Breast epithelium (tissue), 4 donors: ENCODE results near the gene CNN2. TPM values are rescaled to one million over a fixed set of nuclear protein-coding genes. Genes with fewer than 3 reads are reported as not detected.

Experiments used
- DNase-seq, 2 donors: peaks; one replicate each; pipeline ENCODE4 v3.0.0-alpha.2; 2019; ENCODE audit warnings: low spot score in 2 of 2
- H3K27ac ChIP-seq, 2 donors: fragments of 200-600 bp; sonication (generic) in 1 of 2; one replicate each; pipeline ENCODE4 v1.5.1; 2016 to 2019; ENCODE audit warnings: mild to moderate bottlenecking in 1 of 2
- H3K27me3 ChIP-seq, 2 donors: fragments of 200-600 bp; sonication (generic) in 1 of 2; one replicate each; pipeline versions ENCODE4 v1.5.1 to v1.6.0; 2017 to 2019; ENCODE audit warnings: control low read depth in 1 of 2, mild to moderate bottlenecking in 1 of 2
- H3K36me3 ChIP-seq: fragments of 200-600 bp; one replicate; pipeline ENCODE4 v1.5.1; 2019
- H3K4me1 ChIP-seq, 2 donors: fragments of 200-600 bp; sonication (generic); one replicate each; pipeline ENCODE4 v1.5.1; 2016 to 2019; ENCODE audit warnings: control low read depth in 1 of 2
- H3K4me3 ChIP-seq, 3 donors: fragments of 200-600 bp; sonication (generic); 1 replicate in 2 of 3; 2 replicates in 1 of 3; pipeline ENCODE4 v1.5.1; 2016 to 2019; ENCODE audit warnings: mild to moderate bottlenecking in 3 of 3, moderate library complexity in 2 of 3
- H3K9me3 ChIP-seq, 2 donors: fragments of 200-600 bp; sonication (generic) in 1 of 2; one replicate each; pipeline ENCODE4 v1.5.1; 2016 to 2019; ENCODE audit warnings: control low read depth in 1 of 2
- CTCF ChIP-seq, 3 donors: fragments of 450-650 bp; IDR thresholded peaks; one replicate each; pipeline ENCODE4 v1.5.1; 2016 to 2017; ENCODE audit warnings: antibody characterized with exemption in 3 of 3, mild to moderate bottlenecking in 3 of 3, moderate library complexity in 3 of 3
- POLR2A ChIP-seq: fragments of 450-650 bp; IDR thresholded peaks from one replicate; pipeline ENCODE4 v1.6.1; 2016; ENCODE audit warnings: antibody characterized with exemption, mild to moderate bottlenecking, moderate library complexity
- POLR2AphosphoS5 ChIP-seq, 3 donors: sonication (generic); formaldehyde crosslinking; IDR thresholded peaks; one replicate each; pipeline ENCODE4 v1.6.1; 2017; ENCODE audit warnings: antibody characterized with exemption in 3 of 3
- intact Hi-C: fragments of 100-400 bp; cut with DNase I; formaldehyde crosslinking; loops from one replicate; pipeline ENCODE4 v1.15.1; 2023; ENCODE audit warnings: low total_unique reads
- total RNA-seq, 3 donors: library from RNA; depleted of rRNA; stranded (reverse); fragments of >200 nt; gene quantifications; one replicate each; pipeline ENCODE4 v1.1.0, GENCODE V29; 2016

Gene CNN2
- total RNA-seq, 3 donors from 2014 or later = 70.4 to 74.1 (median 70.7) TPM

- Histone ChIP-seq H3K36me3 (no peaks in the 10 kb centered on the region), H3K27ac (no peak overlapping the region), H3K4me3 (no peak overlapping the region), H3K4me1 (no peaks in the 10 kb centered on the region), H3K9me3 (no peaks in the 10 kb centered on the region), H3K27me3 (peaks cover 14 to 51% of the 10 kb centered on the region in 2 donors)
- DNase-seq = no peak
- no peak for TF ChIP-seq POLR2AphosphoS5 (IDR thresholded peaks at IDR 0.05)
- no peak for TF ChIP-seq POLR2A
- no peak for TF ChIP-seq CTCF (IDR thresholded peaks at IDR 0.05)
- intact Hi-C loops = no loop called here
Observed at GRCh38 chr19:1003283-1003682, 23.1 kb upstream of the CNN2 start.

GRCh38 chr19:1004204-1004802, 22.1 kb upstream of the CNN2 start:
- Histone ChIP-seq H3K27ac (no peak overlapping the region), H3K36me3 (no peaks in the 10 kb centered on the region), H3K4me3 (no peak overlapping the region), H3K9me3 (no peaks in the 10 kb centered on the region), H3K27me3 (peaks cover 14 to 40% of the 10 kb centered on the region in 2 donors), H3K4me1 (no peaks in the 10 kb centered on the region)
- no peak for DNase-seq
- TF ChIP-seq POLR2A = no peak
- no peak for TF ChIP-seq POLR2AphosphoS5 (IDR thresholded peaks at IDR 0.05)
- no peak for TF ChIP-seq CTCF (IDR thresholded peaks at IDR 0.05)
- intact Hi-C loops = no loop called here

- Histone ChIP-seq H3K27ac (no peak overlapping the region), H3K36me3 (no peaks in the 10 kb centered on the region), H3K4me1 (no peaks in the 10 kb centered on the region), H3K9me3 (no peaks in the 10 kb centered on the region), H3K27me3 (peaks cover 14 to 33% of the 10 kb centered on the region in 2 donors), H3K4me3 (no peak overlapping the region)
- intact Hi-C loops = no loop called here
- no peak for DNase-seq
- TF ChIP-seq POLR2A (no peak), POLR2AphosphoS5 (IDR thresholded peaks at IDR 0.05) (no peak), CTCF (IDR thresholded peaks at IDR 0.05) (no peak)
Observed at GRCh38 chr19:1004803-1005664, 21.4 kb upstream of the CNN2 start.

GRCh38 chr19:1006711-1007398, 19.6 kb upstream of the CNN2 start:
- peaks cover 10% of the 10 kb centered on the region for H3K36me3 ChIP-seq
- H3K4me3 ChIP-seq = no peak overlapping the region
- H3K27me3 ChIP-seq = peaks cover 6 to 17% of the 10 kb centered on the region in 2 donors
- H3K4me1 ChIP-seq = no peaks in the 10 kb centered on the region
- no peak for TF ChIP-seq POLR2A
- no peak for TF ChIP-seq POLR2AphosphoS5 (IDR thresholded peaks at IDR 0.05)
- TF ChIP-seq CTCF (IDR thresholded peaks at IDR 0.05) = no peak
- intact Hi-C loops = no loop called here
- no peak for DNase-seq
- H3K9me3 ChIP-seq = no peaks in the 10 kb centered on the region
- no peak overlapping the region for H3K27ac ChIP-seq
